Stomach (tissue), 4 donors: ENCODE data around the gene TMED5.

Experiments used
- POLR2A ChIP-seq, 4 donors: fragments of 450-650 bp; IDR thresholded peaks; one replicate each; pipeline ENCODE4 v1.6.1; 2016; ENCODE audit warnings: antibody characterized with exemption in 4 of 4, control low read depth in 2 of 4, mild to moderate bottlenecking in 1 of 4, moderate library complexity in 1 of 4
- TF ChIP-seq, protein P1 (sequence below), 7 experiments: fragments of 450-650 bp in 4 of 7; fragments of 200-600 bp in 3 of 7; sonication (generic) in 3 of 7; IDR thresholded peaks; one replicate each; pipeline ENCODE4 v1.5.1; 2016 to 2019; ENCODE audit warnings: antibody characterized with exemption in 7 of 7, control low read depth in 2 of 7, mild to moderate bottlenecking in 1 of 7

DNA sequence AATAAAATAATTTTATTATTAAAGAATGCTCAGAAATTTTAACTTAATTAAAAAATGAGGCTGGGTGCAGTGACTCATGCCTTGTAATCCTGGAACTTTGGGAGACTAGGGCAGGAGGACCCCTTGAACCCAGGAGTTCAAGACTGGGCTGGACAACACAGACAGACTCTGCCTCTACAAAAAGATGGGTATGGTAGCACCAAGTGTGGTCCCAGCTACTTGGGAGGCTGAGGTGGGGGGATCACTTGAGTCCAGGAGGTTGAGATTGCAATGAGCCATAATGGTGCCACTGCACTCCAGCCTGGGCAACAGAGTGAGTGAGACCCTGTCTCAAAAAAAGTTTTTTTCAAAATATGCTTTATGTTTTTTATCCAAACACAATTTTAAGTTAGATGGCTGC lies 25.3 kb downstream of the TMED5 start:
- TF ChIP-seq, protein P1, sequence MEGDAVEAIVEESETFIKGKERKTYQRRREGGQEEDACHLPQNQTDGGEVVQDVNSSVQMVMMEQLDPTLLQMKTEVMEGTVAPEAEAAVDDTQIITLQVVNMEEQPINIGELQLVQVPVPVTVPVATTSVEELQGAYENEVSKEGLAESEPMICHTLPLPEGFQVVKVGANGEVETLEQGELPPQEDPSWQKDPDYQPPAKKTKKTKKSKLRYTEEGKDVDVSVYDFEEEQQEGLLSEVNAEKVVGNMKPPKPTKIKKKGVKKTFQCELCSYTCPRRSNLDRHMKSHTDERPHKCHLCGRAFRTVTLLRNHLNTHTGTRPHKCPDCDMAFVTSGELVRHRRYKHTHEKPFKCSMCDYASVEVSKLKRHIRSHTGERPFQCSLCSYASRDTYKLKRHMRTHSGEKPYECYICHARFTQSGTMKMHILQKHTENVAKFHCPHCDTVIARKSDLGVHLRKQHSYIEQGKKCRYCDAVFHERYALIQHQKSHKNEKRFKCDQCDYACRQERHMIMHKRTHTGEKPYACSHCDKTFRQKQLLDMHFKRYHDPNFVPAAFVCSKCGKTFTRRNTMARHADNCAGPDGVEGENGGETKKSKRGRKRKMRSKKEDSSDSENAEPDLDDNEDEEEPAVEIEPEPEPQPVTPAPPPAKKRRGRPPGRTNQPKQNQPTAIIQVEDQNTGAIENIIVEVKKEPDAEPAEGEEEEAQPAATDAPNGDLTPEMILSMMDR (IDR thresholded peaks at IDR 0.05), result no peak
- no peak for TF ChIP-seq POLR2A (IDR thresholded peaks at IDR 0.05)
